Gastrocnemius medialis (tissue), 4 donors: Measurements from ENCODE around the gene GARNL3. TPM values are rescaled to one million over a fixed set of nuclear protein-coding genes. Genes with fewer than 3 reads are reported as not detected.
A peak's percentile ranks its signal among the peaks of the same experiment; 100 is the strongest.

Experiments used
- ATAC-seq, 2 donors: fragments of 150-250 bp; one replicate each; pipeline ENCODE4 v1.9.1; 2016
- DNase-seq, 2 donors: peaks; one replicate each; pipeline ENCODE4 v3.0.0-alpha.2; 2019
- H3K27ac ChIP-seq, 4 donors: fragments of 200-600 bp; sonication (generic); 1 replicate in 1 of 4; 2 replicates in 3 of 4; pipeline ENCODE4 v1.5.1; 2016 to 2018; ENCODE audit warnings: mild to moderate bottlenecking in 2 of 4, moderate library complexity in 1 of 4
- H3K27me3 ChIP-seq, 3 donors: fragments of 200-600 bp; sonication (generic) in 2 of 3; 1 replicate in 1 of 3; 2 replicates in 2 of 3; pipeline versions ENCODE4 v1.5.1 to v1.6.0; 2016 to 2019; ENCODE audit warnings: mild to moderate bottlenecking in 1 of 3, moderate library complexity in 1 of 3
- H3K36me3 ChIP-seq, 2 donors: fragments of 200-600 bp; sonication (generic) in 1 of 2; one replicate each; pipeline ENCODE4 v1.5.1; 2017 to 2018
- H3K4me1 ChIP-seq, 2 donors: fragments of 200-600 bp; sonication (generic) in 1 of 2; one replicate each; pipeline ENCODE4 v1.5.1; 2016 to 2017; ENCODE audit warnings: mild to moderate bottlenecking in 2 of 2
- H3K4me3 ChIP-seq, 4 donors: fragments of 200-600 bp; sonication (generic) in 3 of 4; 1 replicate in 1 of 4; 2 replicates in 3 of 4; pipeline ENCODE4 v1.5.1; 2016 to 2019; ENCODE audit warnings: mild to moderate bottlenecking in 2 of 4
- H3K9me3 ChIP-seq, 3 donors: fragments of 200-600 bp; sonication (generic) in 2 of 3; 1 replicate in 1 of 3; 2 replicates in 2 of 3; pipeline ENCODE4 v1.5.1; 2016 to 2019
- CTCF ChIP-seq, 5 experiments: fragments of 450-650 bp in 3 of 5; fragments of 200-600 bp in 2 of 5; sonication (generic) in 2 of 5; IDR thresholded peaks in 4 of 5; conservative IDR thresholded peaks in 1 of 5; 1 replicate in 4 of 5; 2 replicates in 1 of 5; pipeline ENCODE4 v1.5.1; 2016 to 2019; ENCODE audit warnings: antibody characterized with exemption in 5 of 5, mild to moderate bottlenecking in 3 of 5, moderate library complexity in 3 of 5
- POLR2A ChIP-seq, 2 donors: fragments of 450-650 bp; IDR thresholded peaks; one replicate each; pipeline ENCODE4 v1.6.1; 2017; ENCODE audit warnings: antibody characterized with exemption in 2 of 2, mild to moderate bottlenecking in 2 of 2, moderate library complexity in 2 of 2
- in situ Hi-C, 4 donors: fragments of 200-750 bp; cut with MboI; loops; one replicate each; pipeline versions ENCODE4 v1.15.0 to v1.8.0; 2017; ENCODE audit warnings: low sequenced_read_pairs in 4 of 4
- intact Hi-C: fragments of 100-400 bp; cut with DNase I; formaldehyde crosslinking; loops from one replicate; pipeline ENCODE4 v1.15.1; 2023; ENCODE audit warnings: low total_unique reads
- total RNA-seq, 4 donors: library from RNA; depleted of rRNA; stranded (reverse); fragments of >200 nt; gene quantifications; one replicate each; pipeline versions ENCODE4 v1.1.0 to v1.2.3, GENCODE V29; 2016

Gene GARNL3
- total RNA-seq, 4 donors from 2014 or later: 2.5 to 5.7 (median 3.0) TPM

- intact Hi-C loops (no loop called here), in situ Hi-C loops (no loop called here)
- Histone ChIP-seq H3K9me3 (no peaks in the 10 kb centered on the region), H3K27me3 (no peaks in the 10 kb centered on the region), H3K36me3 (no peaks in the 10 kb centered on the region), H3K4me3 (no peak overlapping the region), H3K27ac (peak overlapping the region in 3 of 4 donors; percentile 5 to 20 (median 5)), H3K4me1 (peaks cover 15 to 16% of the 10 kb centered on the region in 2 donors)
- TF ChIP-seq CTCF (IDR thresholded peaks at IDR 0.05 in 4 of 5, conservative IDR thresholded peaks at IDR 0.05 in 1 of 5) (no peak), POLR2A (IDR thresholded peaks at IDR 0.05) (no peak)
- DNase-seq (no peak), ATAC-seq (peak in 1 of 2 donors; percentile 39)
Observed at GRCh38 chr9:127250896-127251391, 13.6 kb upstream of the GARNL3 start.

- intact Hi-C loops: no loop called here
- H3K4me3 ChIP-seq: no peak overlapping the region
- H3K9me3 ChIP-seq: no peaks in the 10 kb centered on the region
- no peaks in the 10 kb centered on the region for H3K27me3 ChIP-seq
- H3K27ac ChIP-seq: no peak overlapping the region
- no peak for DNase-seq
- H3K4me1 ChIP-seq: peaks cover 14 to 15% of the 10 kb centered on the region in 2 donors
- H3K36me3 ChIP-seq: no peaks in the 10 kb centered on the region
- in situ Hi-C loops: no loop called here
- TF ChIP-seq POLR2A (IDR thresholded peaks at IDR 0.05) (no peak), CTCF (IDR thresholded peaks at IDR 0.05 in 4 of 5, conservative IDR thresholded peaks at IDR 0.05 in 1 of 5) (no peak)
- no peak for ATAC-seq
Observed at GRCh38 chr9:127252410-127253318, 11.9 kb upstream of the GARNL3 start.

DNA sequence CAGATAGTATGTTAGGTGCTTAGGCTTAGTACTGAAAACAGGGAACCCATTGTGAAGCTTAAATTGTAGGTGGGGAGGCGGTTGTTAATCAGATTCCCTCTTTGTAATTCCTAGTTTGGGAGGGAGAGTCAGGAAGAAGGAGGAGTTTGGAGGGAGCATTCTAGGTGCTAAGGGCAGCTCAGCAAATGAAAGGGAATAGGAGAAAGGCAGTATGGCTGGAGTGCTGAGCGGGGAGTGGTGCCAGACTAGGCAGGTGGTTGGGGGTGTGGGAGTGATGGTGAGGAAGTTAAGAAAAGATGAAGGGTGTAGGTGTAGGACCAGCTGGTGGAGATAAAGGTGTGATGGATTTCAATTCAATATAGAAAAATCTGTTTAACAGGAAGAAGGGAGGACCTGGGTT is 11.1 kb upstream of the GARNL3 start:
- Histone ChIP-seq H3K27me3 (no peaks in the 10 kb centered on the region), H3K4me3 (no peak overlapping the region), H3K36me3 (no peaks in the 10 kb centered on the region), H3K4me1 (peaks cover 14 to 15% of the 10 kb centered on the region in 2 donors), H3K9me3 (no peaks in the 10 kb centered on the region), H3K27ac (no peak overlapping the region)
- no peak for TF ChIP-seq POLR2A (IDR thresholded peaks at IDR 0.05)
- TF ChIP-seq CTCF (IDR thresholded peaks at IDR 0.05 in 4 of 5, conservative IDR thresholded peaks at IDR 0.05 in 1 of 5): no peak
- intact Hi-C loops (no loop called here), in situ Hi-C loops (no loop called here)
- ATAC-seq: no peak
- DNase-seq: no peak

DNA sequence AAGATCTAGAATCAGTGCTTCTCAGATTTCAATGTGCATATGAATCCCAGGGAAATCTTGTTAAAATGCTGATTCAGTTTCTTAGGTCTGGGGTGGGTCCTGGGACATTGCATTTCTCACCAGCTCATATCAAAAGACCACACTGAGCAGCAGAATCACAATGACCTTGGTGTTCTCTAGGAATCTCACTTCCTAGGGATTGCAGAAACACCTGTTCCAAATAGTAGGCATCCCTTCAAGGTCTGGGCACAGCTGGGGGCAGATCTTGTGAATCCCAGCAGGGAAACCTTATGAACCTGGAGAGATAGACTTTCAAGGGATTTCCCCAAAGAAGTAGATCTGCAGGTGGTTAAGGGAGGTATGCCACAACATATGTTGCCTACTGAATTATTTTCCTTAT is 8.9 kb upstream of the GARNL3 start:
- H3K27me3 ChIP-seq: no peaks in the 10 kb centered on the region
- H3K4me1 ChIP-seq: peaks cover 7 to 11% of the 10 kb centered on the region in 2 donors
- no peaks in the 10 kb centered on the region for H3K36me3 ChIP-seq
- ATAC-seq (no peak), DNase-seq (no peak)
- intact Hi-C loops: no loop called here
- H3K4me3 ChIP-seq: no peak overlapping the region
- TF ChIP-seq POLR2A (IDR thresholded peaks at IDR 0.05): no peak
- no peak for TF ChIP-seq CTCF (IDR thresholded peaks at IDR 0.05 in 4 of 5, conservative IDR thresholded peaks at IDR 0.05 in 1 of 5)
- H3K27ac ChIP-seq: no peak overlapping the region
- H3K9me3 ChIP-seq: no peaks in the 10 kb centered on the region
- in situ Hi-C loops: no loop called here
